HL-60/S4 treated with retinoic acid at 250 ng/mL for 4 days and 3 days (cell line): ENCODE measurements around the gene KIF21B.

ENCODE experiments used
- in situ Hi-C: fragments of 300-500 bp; cut with MboI; formaldehyde crosslinking; loops from 2 replicates; pipeline ENCODE4 v1.7.0; 2022; ENCODE audit warnings: low sequenced_read_pairs

Gene KIF21B

DNA sequence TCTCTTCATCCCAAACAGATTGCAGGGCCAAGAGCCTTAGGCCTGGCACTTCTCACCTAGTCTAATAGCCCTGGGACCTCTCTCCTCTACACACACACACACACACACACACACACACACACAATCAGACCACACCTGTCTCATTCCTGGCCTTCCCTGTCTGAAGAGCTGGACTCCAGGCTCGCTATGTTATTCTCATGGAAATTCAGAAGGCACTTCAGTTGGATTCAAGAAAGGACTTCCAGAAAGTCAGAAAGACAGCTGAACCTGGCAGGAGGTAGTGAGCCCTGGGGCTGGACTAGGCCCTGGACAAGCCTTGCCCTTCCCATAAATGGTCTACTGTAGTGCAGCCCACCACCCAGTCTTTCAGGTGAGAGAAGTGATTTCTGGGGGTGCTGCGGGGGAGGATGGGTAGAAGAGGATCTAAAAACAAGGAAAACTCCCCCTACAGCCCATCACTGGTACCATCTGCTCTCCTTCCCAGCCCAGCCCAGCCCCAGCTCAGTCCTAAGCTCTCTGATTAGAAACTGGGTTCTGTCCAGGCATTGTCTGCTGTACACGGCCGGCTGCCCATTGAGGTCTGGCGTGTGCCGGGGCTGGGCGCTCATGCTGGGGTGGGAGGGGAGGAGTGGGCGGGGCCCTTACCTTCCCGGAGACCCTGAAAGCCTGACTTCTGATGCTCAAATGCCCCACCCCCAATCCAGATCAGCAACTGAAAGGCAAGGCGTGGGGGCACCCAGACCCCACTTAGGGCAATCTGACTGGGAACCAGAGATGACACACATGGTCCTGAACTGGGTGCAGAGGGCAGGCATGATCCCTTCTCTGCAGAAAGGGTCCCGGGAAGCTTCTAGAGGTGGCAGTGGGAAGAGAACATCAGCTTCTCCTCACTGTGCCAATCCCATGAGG, 2.5 kb downstream of the KIF21B start:
- in situ Hi-C loops, result no loop called here

DNA sequence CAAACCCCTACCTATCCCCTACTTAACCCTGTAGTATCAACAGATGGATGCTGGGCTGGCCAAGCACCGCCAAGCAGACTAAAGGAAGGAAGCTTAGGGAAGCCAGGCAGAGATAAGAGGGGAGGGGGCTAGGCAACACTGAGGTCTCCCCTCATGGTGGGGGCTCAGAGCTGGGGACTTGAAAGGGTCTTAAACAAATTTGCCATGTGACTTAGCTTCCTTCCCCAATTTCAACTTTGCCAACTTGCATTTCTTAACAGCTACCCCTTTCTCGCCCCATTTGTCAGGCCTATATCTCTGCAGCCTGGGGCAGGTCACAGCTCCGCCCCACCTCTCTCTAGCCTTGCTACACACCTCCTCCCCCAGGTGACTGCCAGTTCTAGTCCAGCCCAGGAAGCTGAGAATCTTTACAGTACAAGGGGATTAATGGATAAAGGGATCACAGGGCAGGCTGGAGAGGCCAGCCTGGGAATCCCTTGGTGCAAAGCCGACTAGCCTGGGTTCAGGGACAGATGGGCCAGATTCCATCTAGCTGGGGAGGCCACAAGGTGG, 3.4 kb downstream of the KIF21B start:
- in situ Hi-C loops, result no loop called here

DNA sequence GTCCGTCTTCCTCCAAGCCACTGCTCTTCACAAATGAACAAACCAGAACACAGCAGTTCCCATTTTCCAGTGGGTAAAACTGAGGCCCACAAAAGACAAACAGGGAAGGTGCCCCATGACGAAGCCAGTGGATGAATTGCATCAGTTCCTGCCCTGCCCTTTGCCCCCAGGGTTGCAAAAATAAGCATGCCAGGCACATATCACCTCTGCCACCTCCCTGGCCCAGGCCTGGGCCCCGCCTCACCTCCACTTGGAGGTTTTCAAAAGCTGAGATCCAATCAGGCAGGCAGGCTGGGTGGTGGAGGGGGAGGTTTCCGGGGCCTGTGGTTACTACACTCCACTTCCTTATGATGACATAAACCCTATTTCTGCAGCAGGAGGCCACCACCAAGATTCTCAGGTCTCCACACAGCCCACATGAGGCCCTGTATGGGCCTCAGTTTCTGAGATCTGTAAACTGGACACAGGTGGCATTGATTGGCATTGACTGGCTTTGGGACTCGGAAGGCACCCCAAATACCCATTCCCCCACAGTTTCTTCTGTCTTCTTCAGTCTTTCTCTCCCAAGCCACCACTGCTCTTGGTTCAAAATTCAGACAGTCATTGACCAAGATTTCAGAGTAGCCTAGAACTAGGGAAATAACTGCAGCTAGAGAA, 4.1 kb downstream of the KIF21B start:
- in situ Hi-C loops, result no loop called here

- in situ Hi-C loops, result no loop called here
These were observed 5.7 kb downstream of the KIF21B start for GRCh38 chr1:201017828-201018163.

DNA sequence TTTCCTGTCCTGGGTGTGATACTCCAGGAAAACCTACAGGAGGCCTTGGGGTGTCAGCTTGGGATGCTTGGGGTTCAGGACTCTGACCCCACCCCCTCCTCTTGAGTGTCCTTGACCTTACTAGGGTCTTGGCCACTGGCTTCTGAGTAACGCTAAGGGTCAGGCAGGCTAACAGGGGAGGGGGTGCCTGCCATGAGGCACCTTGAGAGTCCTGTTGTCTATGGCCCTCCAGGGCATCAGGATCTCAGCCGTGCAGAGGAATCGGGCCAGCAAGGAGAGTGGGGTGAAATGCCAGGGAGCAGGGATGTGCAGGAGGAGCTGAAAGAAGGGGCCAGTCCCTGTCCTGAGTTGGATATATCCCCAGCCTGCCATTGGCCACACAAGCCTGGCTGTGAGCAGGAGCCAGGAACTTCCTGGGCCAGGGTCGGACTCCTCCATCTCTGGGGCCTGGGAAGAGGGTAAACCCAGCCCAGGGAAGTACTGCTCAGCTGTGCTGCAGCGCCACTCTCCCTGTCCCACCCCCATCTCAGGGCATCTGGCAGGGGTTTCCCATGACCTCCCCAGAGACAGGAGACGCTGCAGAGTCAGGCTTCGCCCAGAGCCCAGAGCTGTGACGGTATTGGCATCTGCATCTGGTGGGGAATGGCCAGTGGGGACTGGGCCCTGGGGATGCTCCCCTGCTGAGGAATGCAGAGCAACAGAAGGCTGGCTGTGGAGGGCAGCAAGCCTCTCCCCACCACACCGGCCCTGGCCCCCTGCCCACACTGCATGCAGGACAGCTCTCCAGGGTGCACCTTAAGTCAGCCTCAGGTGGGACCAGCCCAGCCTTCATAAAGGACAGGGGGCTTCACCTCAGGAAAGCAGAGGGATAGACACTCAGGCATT, 6.3 kb downstream of the KIF21B start:
- in situ Hi-C loops, result no loop called here

GRCh38 chr1:201016211-201016651, 7.3 kb downstream of the KIF21B start:
- in situ Hi-C loops, result no loop called here

DNA sequence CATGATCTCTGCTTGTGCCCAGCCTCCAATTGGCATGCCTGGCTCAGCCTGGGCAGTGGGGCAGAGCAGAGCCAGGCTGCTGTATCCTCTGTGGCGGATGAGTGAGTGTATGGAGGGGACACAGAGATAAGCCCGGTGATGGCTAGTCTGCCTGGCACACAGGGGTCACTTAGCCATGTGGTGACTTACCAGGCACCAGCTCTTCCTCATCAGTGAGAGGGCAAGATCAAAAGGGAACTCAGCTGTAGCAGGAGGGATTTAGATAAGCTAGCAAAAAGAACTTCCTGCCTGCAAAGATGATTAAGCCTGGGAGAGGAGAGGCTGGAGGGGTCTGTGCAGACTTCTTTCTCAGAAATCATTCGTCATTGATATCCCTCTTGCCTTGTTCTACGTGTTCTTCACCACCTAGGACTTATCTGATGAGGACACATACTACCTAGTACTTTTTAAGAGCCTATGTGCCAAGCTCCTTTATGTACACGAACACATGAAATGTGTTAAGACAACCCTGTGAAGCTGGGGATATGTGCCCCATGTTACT, 7.9 kb downstream of the KIF21B start:
- in situ Hi-C loops, result no loop called here

GRCh38 chr1:201014816-201015200, 8.7 kb downstream of the KIF21B start:
- in situ Hi-C loops, result no loop called here

DNA sequence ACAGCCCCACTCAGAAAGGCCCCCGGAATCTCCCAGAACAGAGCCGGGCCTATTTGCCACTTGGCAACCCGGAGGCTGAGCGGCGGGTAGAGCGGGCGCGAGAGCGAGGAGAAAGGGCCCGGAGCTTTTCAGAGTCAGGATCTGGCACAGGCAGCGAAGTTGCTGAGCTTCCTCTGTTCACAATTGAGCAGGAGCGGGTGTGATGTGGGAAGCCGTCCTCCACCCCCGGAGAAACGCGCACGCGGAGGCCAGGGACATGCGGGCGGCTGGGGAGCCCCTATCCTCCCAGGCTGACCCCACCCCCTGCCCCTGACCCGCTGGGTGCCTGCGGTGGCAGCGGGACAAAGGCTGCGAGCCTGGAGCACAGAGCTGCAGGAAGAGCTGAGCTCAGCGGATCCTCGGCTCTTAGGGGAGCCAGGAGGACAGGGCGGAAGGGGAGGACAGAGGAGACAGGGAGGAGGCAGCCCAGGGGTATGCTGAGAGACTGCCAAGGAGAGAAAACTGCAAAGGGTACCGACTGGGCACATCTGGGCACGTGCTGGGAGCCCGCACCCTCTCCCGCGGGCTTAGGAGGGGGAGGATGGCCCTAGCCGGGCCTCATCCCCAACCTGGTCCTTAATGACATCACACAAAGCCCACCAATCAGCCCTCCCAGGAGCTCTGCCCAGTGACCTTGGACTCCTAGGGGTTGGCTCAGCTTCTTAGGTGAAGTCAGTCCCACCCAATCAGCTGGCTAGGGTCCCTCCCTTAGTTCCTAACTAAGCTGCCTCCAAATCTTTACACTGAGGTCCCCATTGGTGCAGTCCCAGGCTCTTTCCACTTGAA, 9.3 kb downstream of the KIF21B start:
- in situ Hi-C loops, result no loop called here

DNA sequence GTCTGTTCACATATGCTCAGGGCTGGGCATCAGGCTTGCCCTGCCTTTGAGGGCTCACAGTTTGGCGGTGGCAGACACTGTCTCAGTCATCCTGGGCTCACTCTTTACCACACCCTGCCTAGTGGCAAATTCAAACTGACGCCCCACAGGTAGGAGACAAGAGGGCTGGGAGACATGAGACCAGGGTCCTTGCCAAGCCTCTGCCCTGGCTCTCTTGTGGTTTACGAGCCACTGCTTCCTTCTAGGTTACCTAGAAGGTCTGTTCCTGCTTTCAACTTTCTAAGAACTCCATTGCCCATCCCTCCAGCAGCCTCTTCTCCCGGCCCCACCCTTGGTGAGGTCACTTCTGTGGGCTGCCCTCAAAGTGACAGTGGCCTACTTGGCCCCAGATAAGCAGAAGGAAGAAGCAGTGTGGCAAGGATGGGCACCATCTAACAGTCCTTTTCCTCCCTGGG, 10.5 kb downstream of the KIF21B start:
- in situ Hi-C loops, result no loop called here

GRCh38 chr1:201011616-201012015, 11.9 kb downstream of the KIF21B start:
- in situ Hi-C loops, result no loop called here

DNA sequence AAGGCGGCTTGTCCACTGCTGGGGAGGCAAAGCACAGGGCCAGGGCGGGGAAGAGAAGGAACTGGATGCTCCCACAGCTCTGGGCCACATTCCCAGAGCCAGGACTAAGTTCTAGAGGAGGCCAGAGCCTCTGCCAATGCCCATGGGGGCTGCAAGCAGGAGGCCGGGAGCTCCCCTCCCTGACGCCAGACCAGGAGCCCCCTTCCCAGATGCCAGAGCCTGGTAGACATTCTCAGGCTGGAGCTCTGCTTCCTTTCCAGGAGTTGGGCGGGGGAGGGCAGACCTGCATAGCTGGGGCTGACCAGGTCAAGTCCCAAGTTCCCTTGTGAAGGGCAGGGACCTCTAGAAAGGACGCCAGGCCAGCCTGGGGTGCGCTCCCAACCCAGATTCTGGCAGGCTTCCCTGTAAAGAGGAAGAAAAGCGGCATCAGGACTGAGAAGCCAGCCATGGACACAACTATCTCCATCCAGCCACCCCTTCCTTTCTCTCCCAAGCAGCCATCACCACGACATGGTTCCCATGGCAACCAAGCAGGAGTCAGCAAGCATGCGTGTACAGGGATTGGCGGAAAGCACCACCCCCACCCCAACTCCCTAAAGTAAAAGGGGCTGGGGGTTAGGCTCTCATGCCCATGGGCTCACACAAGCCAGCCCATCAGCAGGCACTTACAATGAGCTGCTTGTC, 13.4 kb downstream of the KIF21B start:
- in situ Hi-C loops, result no loop called here

DNA sequence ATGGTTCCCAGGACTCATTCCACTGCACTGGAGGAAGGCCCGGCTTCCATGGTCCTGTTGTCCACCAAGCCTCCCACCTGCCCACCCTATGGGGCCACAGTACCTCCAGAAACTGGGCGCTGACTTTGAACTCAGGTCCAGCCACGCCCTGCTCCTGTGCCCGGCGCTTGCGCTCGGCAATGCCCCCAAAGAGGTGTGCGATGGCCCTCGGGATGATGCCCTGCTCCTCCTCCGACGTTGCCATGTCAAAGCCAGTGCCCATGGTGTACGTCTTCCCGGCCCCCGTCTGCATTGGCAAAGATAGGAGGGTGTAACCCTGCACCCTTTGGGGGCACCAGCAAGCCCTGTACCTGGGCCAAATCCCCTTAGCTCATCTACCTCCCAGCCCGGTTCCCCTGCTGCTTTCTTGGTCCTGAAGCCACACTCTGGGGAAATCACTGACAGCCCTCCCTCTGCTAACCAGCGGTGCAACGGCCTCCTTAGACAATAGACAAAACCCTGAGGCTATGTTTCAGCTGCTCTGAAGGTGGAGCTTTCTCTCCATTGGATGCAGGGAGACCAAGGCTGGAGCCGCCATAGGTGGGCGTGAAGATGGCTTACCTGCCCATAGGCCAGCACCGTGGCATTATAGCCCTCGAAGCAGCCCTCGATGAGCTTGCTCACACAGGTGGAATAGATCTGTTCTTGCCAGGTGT, 14.7 kb downstream of the KIF21B start:
- in situ Hi-C loops, result no loop called here

DNA sequence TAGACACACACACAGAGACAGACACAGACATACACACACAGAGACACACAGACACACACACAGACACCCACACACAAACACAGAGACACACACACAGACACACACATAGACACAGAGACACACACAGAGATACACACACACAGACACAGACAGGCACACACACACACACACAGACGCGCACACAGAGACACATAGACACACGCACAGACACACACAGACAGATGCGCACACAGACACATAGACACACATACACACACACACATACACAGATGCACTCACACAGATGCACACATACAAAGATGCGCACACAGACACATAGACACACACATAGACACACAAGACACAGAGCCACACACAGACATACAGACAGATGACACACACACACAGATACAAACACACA, 16.0 kb downstream of the KIF21B start:
- in situ Hi-C loops, result no loop called here

DNA sequence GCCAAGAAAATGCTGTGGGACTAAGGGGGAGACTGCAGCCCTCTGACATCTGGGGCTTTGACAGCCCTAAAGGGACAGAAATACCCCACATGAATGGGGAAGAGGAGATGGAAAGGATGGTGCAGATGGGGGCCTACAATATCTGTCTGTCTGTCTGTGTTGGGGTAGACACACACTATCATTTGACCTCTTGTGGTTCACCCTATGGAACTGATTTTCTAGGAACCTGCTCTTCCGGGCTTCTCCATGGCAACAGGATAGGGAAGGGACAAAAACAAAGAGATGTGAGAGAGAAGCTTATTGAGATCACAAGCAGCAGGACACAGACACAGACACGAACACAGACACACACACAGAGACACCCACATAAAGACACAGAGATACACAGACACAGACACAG, 17.1 kb downstream of the KIF21B start:
- in situ Hi-C loops, result no loop called here

- in situ Hi-C loops, result no loop called here
These were observed 18.8 kb downstream of the KIF21B start for GRCh38 chr1:201004732-201005131.

DNA sequence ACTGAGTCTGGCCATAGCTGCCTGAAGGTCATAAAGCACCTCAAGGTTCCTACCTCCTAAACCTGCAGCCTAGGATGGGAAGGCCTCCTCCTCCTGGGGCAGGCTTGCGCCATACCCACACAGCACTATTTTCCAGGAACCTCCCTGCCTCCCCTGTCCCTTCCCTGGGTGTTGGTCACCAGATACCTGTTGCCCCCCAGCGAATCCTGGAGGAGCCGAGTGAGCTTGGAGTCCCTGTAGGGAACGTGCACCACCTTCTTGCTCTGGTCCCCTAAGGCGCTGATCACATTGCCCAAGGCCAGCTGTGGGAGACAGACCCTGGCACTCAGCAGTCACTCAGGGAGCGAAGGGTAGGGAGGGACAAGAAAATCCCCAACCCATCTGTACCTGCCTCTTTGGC, 19.4 kb downstream of the KIF21B start:
- in situ Hi-C loops, result no loop called here

DNA sequence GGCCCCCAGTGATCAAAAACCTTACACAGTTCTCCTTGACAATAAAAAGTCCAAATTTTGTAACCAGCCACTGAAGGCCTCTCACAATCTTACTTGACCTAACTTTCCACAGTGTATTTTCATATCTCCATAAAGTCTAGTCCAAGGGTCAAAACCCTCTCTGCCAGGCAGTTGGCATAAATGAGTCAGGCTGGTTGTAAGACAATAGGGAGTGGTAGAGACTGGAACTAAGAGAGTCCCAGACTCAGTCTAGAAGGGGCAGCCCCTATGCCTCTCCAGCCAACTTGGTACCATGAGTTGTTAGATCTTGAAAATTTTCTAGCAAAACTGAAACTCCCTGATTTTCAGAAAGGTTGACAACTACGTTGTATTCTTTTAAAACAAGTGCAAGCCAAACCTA, 21.0 kb downstream of the KIF21B start:
- in situ Hi-C loops, result no loop called here

GRCh38 chr1:201001962-201002361, 21.6 kb downstream of the KIF21B start:
- in situ Hi-C loops, result no loop called here
